ENCODE data around the gene RPS15. TPM values are rescaled to one million over a fixed set of nuclear protein-coding genes. Genes with fewer than 3 reads are reported as not detected.

RPS15 gene
- total RNA-seq, 4 donors from 2014 or later: 4,239 to 4,988 (median 4,337) TPM

- Histone ChIP-seq H3K4me1 (peaks cover 0 to 53% (median 24%) of the 10 kb centered on the region in 4 donors), H3K36me3 (peaks cover 0 to 12% (median 0%) of the 10 kb centered on the region in 3 donors), H3K27me3 (no peaks in the 10 kb centered on the region), H3K4me3 (peak overlapping the region in 3 of 4 donors; percentile 54 to 64 (median 59)), H3K9me3 (no peaks in the 10 kb centered on the region), H3K27ac (peak overlapping the region in 2 of 4 donors; percentile 45 to 80)
- TF ChIP-seq POLR2A (IDR thresholded peaks at IDR 0.05): no peak
- DNase-seq (ENCODE audit: low spot score in 2 of 2): no peak
- 70 to 72% methylated on average over 11 of the region's 11 CpGs for WGBS, 2 donors
These were observed 36.3 kb upstream of the RPS15 start for GRCh38 chr19:1401889-1402217.

- Histone ChIP-seq H3K27ac (peak overlapping the region in 2 of 4 donors; percentile 34 to 80), H3K27me3 (no peaks in the 10 kb centered on the region), H3K4me3 (no peak overlapping the region), H3K9me3 (no peaks in the 10 kb centered on the region), H3K36me3 (peaks cover 0 to 12% (median 0%) of the 10 kb centered on the region in 3 donors), H3K4me1 (peaks cover 0 to 52% (median 22%) of the 10 kb centered on the region in 4 donors)
- TF ChIP-seq EP300 (IDR thresholded peaks at IDR 0.05): no peak
- no peak for TF ChIP-seq CTCF (IDR thresholded peaks at IDR 0.05)
- TF ChIP-seq POLR2A (IDR thresholded peaks at IDR 0.05): no peak
- no peak for DNase-seq (ENCODE audit: low spot score in 2 of 2)
- 57 to 58% methylated on average over 24 to 25 of the region's 25 CpGs for WGBS, 2 donors
These were observed 35.7 kb upstream of the RPS15 start for GRCh38 chr19:1402411-1403070.

GRCh38 chr19:1406774-1407527, 31.2 kb upstream of the RPS15 start:
- no peak for TF ChIP-seq POLR2A (IDR thresholded peaks at IDR 0.05)
- peak in 4 of 5 experiments; percentile 14 to 38 (median 28) for TF ChIP-seq CTCF (IDR thresholded peaks at IDR 0.05)
- peak; percentile 49 to 80 for TF ChIP-seq EP300 (IDR thresholded peaks at IDR 0.05)

GRCh38 chr19:1407528-1408299, 30.5 kb upstream of the RPS15 start, which contains the start of gene DAZAP1:
TSS of gene DAZAP1 (plus strand) at chr19:1407586. CDS start at chr19:1407774, 188 bp downstream.
- Histone ChIP-seq H3K27me3 (no peaks in the 10 kb centered on the region), H3K4me1 (peaks cover 0 to 60% (median 41%) of the 10 kb centered on the region in 4 donors), H3K36me3 (no peaks in the 10 kb centered on the region), H3K9me3 (no peaks in the 10 kb centered on the region), H3K4me3 (peak within 1 kb of the TSS; percentile 92 to 100 (median 97)), H3K27ac (peak within 1 kb of the TSS; percentile 81 to 99 (median 95))
- no peak for DNase-seq (ENCODE audit: low spot score in 2 of 2)
- TF ChIP-seq POLR2A (IDR thresholded peaks at IDR 0.05): peak; percentile 35 to 54
- TF ChIP-seq CTCF (IDR thresholded peaks at IDR 0.05): no peak
- WGBS, 2 donors: 1% methylated on average over 27 to 34 of the region's 121 CpGs

More at GRCh38 chr19:1406774-1407527, 31.2 kb upstream of the RPS15 start:
- Histone ChIP-seq H3K4me3 (peak overlapping the region; percentile 54 to 100 (median 79)), H3K36me3 (no peaks in the 10 kb centered on the region), H3K27me3 (no peaks in the 10 kb centered on the region), H3K9me3 (no peaks in the 10 kb centered on the region), H3K27ac (peak overlapping the region; percentile 63 to 89 (median 78)), H3K4me1 (peaks cover 0 to 60% (median 38%) of the 10 kb centered on the region in 4 donors)
- DNase-seq (ENCODE audit: low spot score in 2 of 2): peak; percentile 96 to 98
- WGBS, 2 donors: 1% methylated on average over 34 to 38 of the region's 72 CpGs

All from tibial nerve (tissue), 4 donors.